ENCODE results near the gene BICC1.

DNA sequence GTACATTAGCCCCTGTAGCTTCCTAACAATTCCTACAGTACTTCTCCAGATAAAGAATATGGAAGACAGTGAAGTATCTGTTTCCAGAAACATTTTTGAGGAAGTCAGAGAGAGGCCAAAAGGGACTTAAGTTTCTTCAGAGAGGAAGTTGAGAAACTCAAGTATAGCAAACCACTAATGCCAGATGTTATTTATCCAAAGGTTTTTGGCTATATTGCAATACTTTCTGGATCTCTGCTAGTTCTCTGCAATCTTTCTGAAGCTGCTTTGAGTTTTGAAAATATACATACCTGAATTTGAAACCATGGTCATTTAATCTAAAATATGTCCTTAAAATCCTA lies 64.7 kb downstream of the BICC1 start:
- TF ChIP-seq, protein P1, sequence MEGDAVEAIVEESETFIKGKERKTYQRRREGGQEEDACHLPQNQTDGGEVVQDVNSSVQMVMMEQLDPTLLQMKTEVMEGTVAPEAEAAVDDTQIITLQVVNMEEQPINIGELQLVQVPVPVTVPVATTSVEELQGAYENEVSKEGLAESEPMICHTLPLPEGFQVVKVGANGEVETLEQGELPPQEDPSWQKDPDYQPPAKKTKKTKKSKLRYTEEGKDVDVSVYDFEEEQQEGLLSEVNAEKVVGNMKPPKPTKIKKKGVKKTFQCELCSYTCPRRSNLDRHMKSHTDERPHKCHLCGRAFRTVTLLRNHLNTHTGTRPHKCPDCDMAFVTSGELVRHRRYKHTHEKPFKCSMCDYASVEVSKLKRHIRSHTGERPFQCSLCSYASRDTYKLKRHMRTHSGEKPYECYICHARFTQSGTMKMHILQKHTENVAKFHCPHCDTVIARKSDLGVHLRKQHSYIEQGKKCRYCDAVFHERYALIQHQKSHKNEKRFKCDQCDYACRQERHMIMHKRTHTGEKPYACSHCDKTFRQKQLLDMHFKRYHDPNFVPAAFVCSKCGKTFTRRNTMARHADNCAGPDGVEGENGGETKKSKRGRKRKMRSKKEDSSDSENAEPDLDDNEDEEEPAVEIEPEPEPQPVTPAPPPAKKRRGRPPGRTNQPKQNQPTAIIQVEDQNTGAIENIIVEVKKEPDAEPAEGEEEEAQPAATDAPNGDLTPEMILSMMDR (IDR thresholded peaks at IDR 0.05; ENCODE audit: low read length), result no peak
- TF ChIP-seq EZH2 (IDR thresholded peaks at IDR 0.05; ENCODE audit: borderline replicate concordance, low read length), result no peak

Measured in OCI-LY1 (cell line).